Endothelial cell (in vitro differentiated cells): ENCODE data around the gene DTD1. TPM values are rescaled to one million over a fixed set of nuclear protein-coding genes. Genes with fewer than 3 reads are reported as not detected.

Experiments used
- DNase-seq: peaks from one replicate; pipeline ENCODE4 v3.0.0; 2021; ENCODE audit warnings: low spot score
- H3K27ac Mint-ChIP-seq: one replicate; pipeline ENCODE4 v1.8.0; 2021; ENCODE audit warnings: mixed read lengths, inconsistent platforms; ENCODE audit not compliant: unreplicated experiment
- H3K27me3 Mint-ChIP-seq: one replicate; pipeline ENCODE4 v1.8.0; 2021; ENCODE audit warnings: mild to moderate bottlenecking, moderate library complexity, mixed read lengths, inconsistent platforms; ENCODE audit not compliant: unreplicated experiment
- H3K36me3 Mint-ChIP-seq: one replicate; pipeline ENCODE4 v1.8.0; 2021; ENCODE audit warnings: mild to moderate bottlenecking, low read depth, mixed read lengths, inconsistent platforms; ENCODE audit not compliant: unreplicated experiment
- H3K4me1 Mint-ChIP-seq: one replicate; pipeline ENCODE4 v1.8.0; 2021; ENCODE audit warnings: mild to moderate bottlenecking, mixed read lengths, inconsistent platforms; ENCODE audit not compliant: unreplicated experiment
- H3K4me3 Mint-ChIP-seq: one replicate; pipeline ENCODE4 v1.8.0; 2021; ENCODE audit warnings: mild to moderate bottlenecking, mixed read lengths, inconsistent platforms; ENCODE audit not compliant: unreplicated experiment
- H3K9me3 Mint-ChIP-seq: one replicate; pipeline ENCODE4 v1.8.0; 2021; ENCODE audit warnings: mixed read lengths, inconsistent platforms; ENCODE audit not compliant: unreplicated experiment
- CTCF ChIP-seq: fragments of 200-600 bp; sonication (generic); IDR thresholded peaks from one replicate; pipeline ENCODE4 v1.5.0; 2021; ENCODE audit warnings: antibody characterized with exemption; ENCODE audit not compliant: unreplicated experiment
- total RNA-seq: library from RNA; stranded (reverse); fragmentation: NEBNext Ultra II Directional; extraction: Animal tissue kit (Norgen Biotek cat#: 25700); gene quantifications from one replicate; pipeline ENCODE4 v1.2.1, GENCODE V29; 2021; ENCODE audit not compliant: unreplicated experiment

DTD1 gene
- total RNA-seq, 1 donor from 2014 or later, result 31.0 TPM

- H3K27me3 Mint-ChIP-seq, result peaks cover 1% of the 10 kb centered on the region
- no peak overlapping the region for H3K27ac Mint-ChIP-seq
- no peak for DNase-seq
- no peaks in the 10 kb centered on the region for H3K9me3 Mint-ChIP-seq
- TF ChIP-seq CTCF, result no peak
- H3K36me3 Mint-ChIP-seq, result no peaks in the 10 kb centered on the region
- no peaks in the 10 kb centered on the region for H3K4me1 Mint-ChIP-seq
- no peak overlapping the region for H3K4me3 Mint-ChIP-seq
Measured at GRCh38 chr20:18645196-18645745, 57.4 kb downstream of the DTD1 start.

- Mint-ChIP-seq H3K27ac (no peak overlapping the region), H3K4me3 (no peak overlapping the region), H3K4me1 (no peaks in the 10 kb centered on the region), H3K27me3 (peaks cover 1% of the 10 kb centered on the region), H3K36me3 (no peaks in the 10 kb centered on the region), H3K9me3 (no peaks in the 10 kb centered on the region)
- no peak for DNase-seq
- TF ChIP-seq CTCF, result no peak
Measured at GRCh38 chr20:18645851-18646250, 58.0 kb downstream of the DTD1 start.

- H3K4me1 Mint-ChIP-seq, result no peaks in the 10 kb centered on the region
- H3K9me3 Mint-ChIP-seq, result no peaks in the 10 kb centered on the region
- H3K36me3 Mint-ChIP-seq, result no peaks in the 10 kb centered on the region
- H3K4me3 Mint-ChIP-seq, result no peak overlapping the region
- TF ChIP-seq CTCF, result no peak
- H3K27me3 Mint-ChIP-seq, result peaks cover 1% of the 10 kb centered on the region
- no peak overlapping the region for H3K27ac Mint-ChIP-seq
- no peak for DNase-seq
Measured at GRCh38 chr20:18647777-18648176, 59.9 kb downstream of the DTD1 start.

GRCh38 chr20:18650224-18650623 is 62.4 kb downstream of the DTD1 start:
- Mint-ChIP-seq H3K27me3 (peaks cover 1% of the 10 kb centered on the region), H3K9me3 (no peaks in the 10 kb centered on the region), H3K4me3 (no peak overlapping the region), H3K36me3 (no peaks in the 10 kb centered on the region), H3K4me1 (no peaks in the 10 kb centered on the region), H3K27ac (no peak overlapping the region)
- TF ChIP-seq CTCF, result no peak
- no peak for DNase-seq

- peaks cover 1% of the 10 kb centered on the region for H3K27me3 Mint-ChIP-seq
- DNase-seq, result no peak
- H3K4me3 Mint-ChIP-seq, result no peak overlapping the region
- no peak overlapping the region for H3K27ac Mint-ChIP-seq
- no peaks in the 10 kb centered on the region for H3K36me3 Mint-ChIP-seq
- TF ChIP-seq CTCF, result no peak
- no peaks in the 10 kb centered on the region for H3K4me1 Mint-ChIP-seq
- no peaks in the 10 kb centered on the region for H3K9me3 Mint-ChIP-seq
Measured at GRCh38 chr20:18653736-18654447, 66.0 kb downstream of the DTD1 start.
